ENCODE measurements around the gene OR6C6.

- TF ChIP-seq CTCF (IDR thresholded peaks at IDR 0.05) (no peak), EP300 (IDR thresholded peaks at IDR 0.05; ENCODE audit: borderline replicate concordance in 1 of 2, low read depth in 1 of 2, low read length in 1 of 2) (no peak), MAX (IDR thresholded peaks at IDR 0.05; ENCODE audit: low read depth) (no peak), SIN3A (IDR thresholded peaks at IDR 0.05; ENCODE audit: borderline replicate concordance, low read depth, low read length) (no peak), RAD21 (IDR thresholded peaks at IDR 0.05; ENCODE audit: low read length) (no peak), SMC3 (IDR thresholded peaks at IDR 0.05; ENCODE audit: low read depth, low read length) (no peak), POLR2AphosphoS5 (IDR thresholded peaks at IDR 0.05; ENCODE audit: low read depth, low read length) (no peak), FOXJ3 (CRISPR knock-in tag; IDR thresholded peaks at IDR 0.05) (no peak)
Observed at GRCh38 chr12:55280991-55281390, 15.4 kb downstream of the OR6C6 start.
